OCI-M2 (cell line): ENCODE data around the gene CDV3.
"Not testable (repeated sequence)": the region's sequence is repeated elsewhere in the genome, so short reads cannot be mapped to it uniquely, and the experiment has no call there.

Experiments used
- DNase-seq: peaks from one replicate; lab custom pipeline; 2025; ENCODE audit not compliant: unreplicated experiment; lab: John Stamatoyannopoulos, UW

The CDV3 gene, protein sequence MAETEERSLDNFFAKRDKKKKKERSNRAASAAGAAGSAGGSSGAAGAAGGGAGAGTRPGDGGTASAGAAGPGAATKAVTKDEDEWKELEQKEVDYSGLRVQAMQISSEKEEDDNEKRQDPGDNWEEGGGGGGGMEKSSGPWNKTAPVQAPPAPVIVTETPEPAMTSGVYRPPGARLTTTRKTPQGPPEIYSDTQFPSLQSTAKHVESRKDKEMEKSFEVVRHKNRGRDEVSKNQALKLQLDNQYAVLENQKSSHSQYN

DNA sequence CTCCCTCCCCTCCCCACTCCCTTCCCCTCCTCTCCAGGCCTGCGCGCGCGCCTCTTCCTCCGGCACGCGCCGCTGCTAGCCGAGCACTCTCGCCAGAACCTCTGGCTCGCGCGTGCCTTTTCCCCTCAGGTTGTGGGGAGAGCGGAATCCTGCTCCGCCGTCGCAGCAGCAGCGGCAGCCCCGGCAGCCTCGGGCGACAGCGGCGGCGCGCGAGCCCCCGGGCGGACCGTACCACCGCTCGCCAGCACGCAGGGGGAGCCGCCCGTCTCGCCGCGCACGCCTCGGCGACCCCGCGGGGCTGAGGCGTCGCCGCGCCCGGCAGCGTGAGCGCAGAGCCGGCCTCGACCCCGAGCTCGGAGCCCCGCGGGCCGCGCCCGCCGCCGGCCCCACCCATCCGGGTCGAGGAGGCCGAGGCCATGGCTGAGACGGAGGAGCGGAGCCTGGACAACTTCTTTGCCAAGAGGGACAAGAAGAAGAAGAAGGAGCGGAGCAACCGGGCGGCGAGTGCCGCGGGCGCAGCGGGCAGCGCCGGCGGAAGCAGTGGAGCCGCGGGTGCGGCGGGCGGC lies at the start of gene CDV3:
Gene CDV3, plus strand, starts transcription at position 58 of the 566 bp plus-strand sequence. Its CDS starts 359 bp downstream, at position 417.
- DNase-seq, result no peak

DNA sequence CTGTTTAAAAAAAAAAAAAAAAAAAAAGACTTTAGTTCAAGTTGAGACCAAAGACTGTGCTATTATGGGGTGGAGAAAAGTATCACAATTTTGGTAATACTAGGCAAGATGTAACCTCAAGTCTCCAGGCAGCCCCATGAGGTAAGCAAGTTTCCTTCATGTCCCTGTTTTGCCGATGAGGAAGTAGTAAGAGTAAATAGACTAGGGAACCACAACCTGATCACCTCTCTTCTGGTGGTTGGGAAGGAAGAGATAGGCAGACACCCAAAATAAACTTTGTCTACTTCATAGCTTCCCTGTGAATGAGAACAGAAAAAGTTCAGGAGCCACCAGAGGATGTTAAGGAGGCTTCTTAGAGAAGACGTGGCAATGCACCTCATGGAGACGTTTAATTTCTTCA lies 49.7 kb upstream of the CDV3 start:
- DNase-seq, result not testable (repeated sequence)

DNA sequence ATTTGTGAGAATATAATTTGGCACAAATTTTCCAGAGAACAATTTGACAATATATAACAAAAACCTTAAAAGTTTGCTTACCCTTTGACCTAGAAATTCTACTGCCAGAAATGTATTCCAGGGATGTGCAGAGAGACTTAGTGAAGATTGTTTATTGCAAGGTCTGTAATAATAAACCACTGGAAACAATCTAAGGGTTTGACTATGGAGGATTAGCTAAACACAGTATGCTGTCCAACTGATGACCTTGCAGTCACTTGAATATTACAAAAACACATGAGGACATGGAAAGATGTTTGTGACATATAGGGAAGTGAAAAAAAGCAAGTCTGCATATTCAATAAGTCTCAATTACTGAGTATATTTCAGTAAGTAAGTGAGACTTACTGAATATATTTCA lies 48.1 kb upstream of the CDV3 start:
- DNase-seq, result no peak

DNA sequence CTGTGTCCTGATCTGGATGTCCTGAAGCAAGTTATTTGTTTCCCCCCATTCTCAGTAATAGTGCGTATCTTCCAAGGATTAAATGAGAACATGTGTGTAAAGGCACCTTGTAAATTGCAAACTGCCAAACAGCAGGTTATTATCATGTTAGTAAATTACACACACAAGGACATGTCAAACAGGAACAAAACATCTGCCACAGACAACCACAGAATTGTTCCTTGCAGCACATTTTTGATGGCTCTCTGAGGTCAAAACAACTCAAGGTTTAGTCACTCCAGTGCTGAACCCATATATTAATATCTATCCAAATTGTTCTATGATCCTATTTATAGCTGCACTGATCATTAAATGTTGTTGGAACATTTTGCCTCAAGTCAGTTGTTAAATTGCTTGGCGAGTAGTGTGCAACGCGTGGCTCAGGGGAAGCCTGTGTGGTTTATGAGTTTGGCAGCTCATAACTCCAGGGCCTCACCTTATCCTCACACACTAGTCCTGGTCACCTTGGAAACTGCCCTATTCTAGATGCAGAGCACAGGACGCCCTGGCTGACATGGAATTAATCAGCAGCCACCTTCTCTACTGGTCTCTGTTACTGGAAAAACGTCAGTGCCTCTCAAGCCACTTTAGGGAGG lies 46.3 kb upstream of the CDV3 start:
- no peak for DNase-seq

DNA sequence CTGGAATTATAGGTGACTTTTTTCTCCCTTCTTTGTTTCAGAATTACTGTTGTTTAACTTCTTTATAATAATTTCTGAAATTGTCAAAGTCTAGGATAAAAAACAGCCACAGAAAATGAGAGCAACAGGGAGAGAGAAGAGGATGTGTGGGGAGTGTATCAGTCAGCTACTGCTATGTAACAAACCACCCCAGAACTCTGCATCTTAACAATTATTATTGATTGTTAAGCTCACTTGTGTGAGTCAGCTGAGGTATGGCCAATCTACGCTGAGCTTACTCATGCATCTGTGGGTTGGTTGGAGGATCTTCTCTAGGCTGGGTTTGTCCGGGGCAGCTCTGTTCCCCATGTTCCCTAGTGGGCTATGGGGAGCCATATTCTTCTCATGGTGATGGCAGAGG lies 43.7 kb upstream of the CDV3 start:
- DNase-seq, result no peak

DNA sequence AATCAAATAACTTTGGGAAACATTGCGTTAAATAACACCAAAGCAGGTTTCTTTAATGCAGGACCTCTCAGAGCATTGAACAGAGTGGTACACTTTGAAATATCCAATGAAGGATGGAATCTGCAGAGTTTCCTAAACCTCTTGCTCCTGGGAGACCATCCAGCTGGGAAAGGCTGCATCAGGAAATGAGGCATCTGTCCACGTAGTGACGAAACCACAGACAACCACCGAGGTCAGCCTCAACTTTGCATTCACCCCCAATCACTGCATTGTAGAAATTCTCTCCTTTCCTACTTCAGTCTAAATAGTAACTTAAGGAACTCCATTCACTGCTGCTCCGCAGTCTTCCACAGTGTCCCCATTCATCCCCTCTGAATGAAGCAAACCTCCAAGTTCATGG lies 41.5 kb upstream of the CDV3 start:
- DNase-seq, result no peak

DNA sequence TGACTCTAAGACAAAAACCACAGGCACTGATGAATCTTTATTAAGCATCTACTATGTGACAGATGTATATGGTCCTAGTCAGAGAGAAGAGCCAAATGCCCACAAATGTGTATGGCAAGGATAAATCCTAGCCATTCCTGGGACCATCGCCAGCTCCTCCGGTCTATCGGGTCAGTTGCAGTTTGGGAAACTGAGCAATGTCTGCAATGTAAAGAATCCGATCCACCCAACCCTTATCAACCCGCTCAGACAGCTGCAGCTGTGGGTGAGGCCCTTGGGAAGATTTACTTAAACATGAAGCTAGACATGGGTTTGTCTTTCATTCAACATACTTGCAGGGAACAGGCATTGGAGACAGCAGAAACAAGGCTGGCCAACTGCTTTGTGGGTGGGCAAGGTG lies 40.5 kb upstream of the CDV3 start:
- no peak for DNase-seq

DNA sequence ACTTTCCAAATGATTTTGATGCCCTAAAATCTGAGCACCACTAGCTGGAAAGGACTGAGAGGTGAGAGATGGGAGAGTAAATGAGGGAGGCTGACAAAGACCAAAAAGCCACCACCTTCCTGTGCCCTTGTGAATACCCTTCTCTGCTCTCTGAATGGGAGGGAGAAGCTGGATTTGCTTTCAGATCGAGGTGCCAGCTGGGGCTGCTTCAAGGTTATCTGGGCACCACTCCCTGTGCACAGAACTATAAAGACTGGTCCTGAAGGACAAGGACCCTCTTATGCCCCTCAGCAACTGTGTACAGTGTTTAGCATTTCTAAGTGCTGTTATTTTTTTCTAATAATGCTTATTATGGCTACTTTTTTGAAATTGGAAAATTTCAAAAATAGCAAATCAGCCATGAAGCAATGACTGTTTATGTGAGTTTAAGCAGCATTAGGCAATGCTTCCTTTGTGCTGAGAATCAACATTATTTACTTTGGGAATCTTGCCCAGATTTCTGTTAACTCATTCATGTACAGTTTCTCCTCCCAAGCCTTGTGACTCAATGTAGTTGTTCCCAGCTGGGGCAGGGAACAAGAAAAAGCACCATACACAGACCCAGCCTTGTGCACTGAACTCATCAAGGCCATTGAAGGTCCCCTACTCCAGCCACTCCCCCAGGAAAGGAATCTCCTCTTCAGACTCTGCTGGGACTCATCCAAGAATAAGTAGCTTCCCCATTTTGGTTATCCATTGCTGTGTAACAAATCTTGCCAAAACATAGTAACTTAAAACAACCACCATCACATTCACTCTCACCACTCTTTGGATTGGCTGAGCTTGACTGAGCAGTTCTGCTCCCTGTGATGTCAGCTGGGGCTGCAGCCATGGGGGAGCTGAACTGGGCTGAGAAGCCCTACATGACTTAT lies 37.3 kb upstream of the CDV3 start:
- no peak for DNase-seq

DNA sequence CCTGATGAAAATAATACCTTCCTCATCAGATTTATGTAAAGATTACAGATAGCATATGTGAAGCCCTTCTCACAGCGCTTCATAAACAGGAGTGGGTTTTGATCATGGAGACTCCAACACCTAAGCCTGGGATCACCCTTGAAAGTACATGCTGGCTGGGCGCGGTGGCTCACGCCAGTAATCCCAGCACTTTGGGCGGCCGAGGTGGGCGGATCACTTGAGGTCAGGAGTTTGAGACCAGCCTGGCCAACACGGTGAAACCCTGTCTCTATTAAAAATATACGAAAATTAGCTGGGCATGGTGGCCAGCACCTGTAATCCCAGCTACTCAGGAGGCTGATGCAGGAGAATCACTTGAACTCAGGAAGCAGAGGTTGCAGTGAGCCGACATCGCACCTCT lies 36.4 kb upstream of the CDV3 start:
- DNase-seq, result not testable (repeated sequence)

DNA sequence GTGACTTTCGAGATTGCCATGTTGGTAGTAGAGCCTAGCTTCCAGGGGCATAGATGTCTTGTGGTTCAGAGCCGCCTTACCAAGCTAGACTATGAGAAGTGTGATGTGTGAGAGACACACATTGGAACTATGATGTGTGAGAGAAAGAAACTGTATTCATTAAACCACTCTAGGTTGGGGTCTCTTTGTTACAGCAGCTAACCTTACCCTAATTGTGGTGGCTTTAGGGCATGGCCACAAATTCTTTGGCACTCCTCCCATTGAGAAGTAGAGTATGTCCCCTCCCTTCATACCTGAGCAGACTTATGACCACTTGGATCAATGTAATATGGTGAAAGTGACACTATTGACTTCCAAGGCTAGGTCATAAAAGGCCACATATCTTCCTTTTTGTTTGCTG lies 35.3 kb upstream of the CDV3 start:
- DNase-seq, result no peak

DNA sequence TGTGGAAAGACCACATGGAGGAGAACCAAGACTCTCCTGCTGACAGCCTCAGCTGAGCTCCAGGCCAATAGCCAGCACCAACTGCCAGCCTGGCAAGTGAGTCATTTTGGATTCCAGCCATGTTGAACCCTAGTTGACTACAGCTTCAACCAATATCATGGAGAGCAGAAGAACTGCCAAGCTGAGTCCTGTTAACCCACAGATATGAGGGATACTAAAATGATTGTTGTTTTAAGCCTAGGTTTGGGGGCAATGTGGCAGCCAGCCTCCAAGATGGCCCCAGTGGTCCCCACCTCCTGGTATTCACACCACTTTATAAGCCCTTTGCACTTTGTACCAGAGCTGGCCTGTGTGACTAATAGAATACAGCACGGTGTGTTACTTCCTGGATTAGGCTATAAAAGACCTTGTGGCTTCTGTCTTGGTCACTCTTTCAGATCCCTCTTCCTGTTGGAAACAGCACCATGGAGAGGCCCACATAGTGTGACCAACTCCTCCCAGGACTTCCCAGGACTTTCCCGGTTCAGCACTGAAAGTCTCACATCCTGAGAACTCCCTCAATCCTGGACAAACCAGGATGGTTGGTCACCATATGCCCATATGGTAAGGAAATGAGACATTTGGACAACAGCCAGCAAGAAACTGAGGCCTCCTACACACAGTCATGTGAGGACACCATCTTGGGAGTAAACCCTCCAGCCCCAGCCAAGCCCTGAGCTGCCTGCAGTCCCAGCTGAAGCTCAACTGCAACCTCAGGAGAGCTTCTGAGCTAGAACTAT lies 32.4 kb upstream of the CDV3 start:
- no peak for DNase-seq

DNA sequence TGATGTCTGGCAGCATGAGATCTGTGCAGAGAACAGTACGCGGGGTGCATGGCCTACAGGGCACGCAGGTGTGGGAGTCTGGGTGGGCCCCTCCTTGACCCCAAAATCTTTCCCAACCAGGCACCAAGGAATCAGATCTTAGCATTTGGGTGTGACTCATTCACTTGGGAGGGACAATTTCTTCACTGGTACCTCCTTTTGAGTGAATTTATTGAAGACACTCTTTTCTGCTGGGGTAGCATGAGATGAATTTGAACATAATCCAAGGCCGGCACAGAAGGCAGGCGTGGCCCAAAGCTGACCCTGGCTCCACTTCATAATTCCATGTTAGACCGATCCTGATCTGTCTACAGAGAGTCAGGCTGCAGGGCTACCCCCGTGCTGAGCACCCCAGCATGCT lies 30.6 kb upstream of the CDV3 start:
- DNase-seq, result no peak

DNA sequence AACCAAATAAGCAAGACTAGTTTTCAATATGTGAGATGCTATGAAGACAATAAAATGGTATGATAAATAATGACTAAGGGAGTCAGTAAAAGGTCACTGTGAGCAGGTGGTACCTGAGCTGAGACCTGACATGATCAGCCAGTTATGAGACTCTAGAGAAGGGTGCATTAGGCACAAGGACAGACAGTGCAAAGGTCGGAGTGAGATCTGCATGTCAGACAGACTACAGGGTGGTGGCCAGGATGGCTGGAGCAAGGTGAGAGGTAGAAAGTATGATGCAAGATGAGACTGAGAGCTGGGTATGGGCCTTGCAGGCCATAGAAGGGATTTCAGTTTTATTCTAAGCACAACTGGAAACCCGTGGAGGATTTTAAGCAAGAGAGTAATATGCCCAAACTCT lies 28.5 kb upstream of the CDV3 start:
- DNase-seq, result not testable (repeated sequence)

DNA sequence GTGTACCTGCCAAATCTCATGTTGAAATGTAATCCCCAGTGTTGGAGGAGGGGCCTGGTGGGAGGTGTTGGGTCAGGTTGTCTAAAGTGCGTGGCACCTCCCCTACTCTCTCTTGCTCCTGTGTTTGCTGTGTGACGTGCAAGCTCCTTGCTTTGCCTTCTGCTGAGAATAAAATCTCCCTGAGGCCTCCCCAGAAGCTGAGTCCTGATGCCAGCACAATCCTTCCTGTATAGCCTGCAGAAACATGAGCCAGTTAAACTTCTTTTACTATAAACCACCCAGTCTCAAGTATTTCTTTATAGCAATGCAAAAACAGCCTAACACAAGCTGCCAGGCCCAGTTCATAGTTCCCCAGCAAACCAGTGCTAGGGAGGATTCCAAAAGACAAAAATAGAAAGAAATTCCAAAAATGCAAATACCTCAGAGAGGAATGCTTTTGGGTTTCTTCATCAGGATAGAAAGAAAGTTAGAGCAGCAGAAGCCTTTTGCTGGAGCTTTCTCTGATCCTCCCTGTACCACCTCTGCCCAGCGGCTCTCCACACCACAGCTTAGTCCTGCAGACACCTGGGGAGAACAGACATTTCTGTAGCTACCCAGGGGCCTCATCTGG lies 25.9 kb upstream of the CDV3 start:
- no peak for DNase-seq

DNA sequence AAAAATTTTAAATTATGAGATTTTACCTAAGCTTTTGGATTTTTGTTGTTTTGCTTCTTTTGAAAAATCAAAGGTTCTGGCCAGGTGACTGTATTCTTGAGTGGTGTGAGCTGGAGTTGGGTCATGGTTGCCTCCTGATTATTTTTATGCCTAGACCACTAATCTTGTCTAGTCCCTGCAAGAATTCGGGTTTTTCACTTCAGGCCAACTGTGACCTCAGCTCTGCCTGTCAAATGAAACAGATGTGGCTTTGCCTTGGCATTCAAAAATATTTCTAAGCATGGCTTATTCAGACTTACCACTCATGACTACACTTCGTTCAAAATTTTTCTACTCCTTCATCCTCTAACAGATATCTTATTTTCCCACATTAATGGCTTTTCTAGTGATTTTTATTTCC lies 25.4 kb upstream of the CDV3 start:
- no peak for DNase-seq

DNA sequence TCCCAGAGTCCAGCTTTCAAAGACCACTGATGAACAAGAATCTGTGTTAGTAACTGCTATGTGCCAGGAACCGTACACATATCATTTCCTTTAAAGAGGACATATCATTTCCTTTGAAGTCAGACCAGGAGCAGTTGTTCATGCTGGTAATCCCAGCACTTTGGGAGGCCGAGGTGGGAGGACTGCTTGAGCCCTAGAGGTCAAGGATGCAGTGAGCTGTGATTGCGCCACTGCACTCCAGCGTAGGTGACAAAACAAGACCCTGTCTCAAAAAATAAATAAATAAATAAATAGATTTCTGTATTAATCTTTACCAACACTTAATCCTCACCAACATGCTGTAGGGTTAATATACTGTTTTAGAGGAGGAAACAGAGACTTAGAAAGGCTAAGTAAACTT lies 23.9 kb upstream of the CDV3 start:
- no peak for DNase-seq

DNA sequence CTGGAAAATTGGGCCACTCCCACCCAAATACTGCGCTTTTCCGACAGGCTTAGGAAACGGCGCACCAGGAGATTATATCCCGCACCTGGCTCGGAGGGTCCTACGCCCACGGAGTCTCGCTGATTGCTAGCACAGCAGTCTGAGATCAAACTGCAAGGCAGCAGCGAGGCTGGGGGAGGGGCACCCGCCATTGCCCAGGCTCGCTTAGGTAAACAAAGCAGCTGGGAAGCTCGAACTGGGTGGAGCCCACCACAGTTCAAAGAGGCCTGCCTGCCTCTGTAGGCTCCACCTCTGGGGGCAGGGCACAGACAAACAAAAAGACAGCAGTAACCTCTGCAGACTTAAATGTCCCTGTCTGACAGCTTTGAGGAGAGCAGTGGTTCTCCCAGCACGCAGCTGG lies 21.9 kb upstream of the CDV3 start:
- DNase-seq, result not testable (repeated sequence)

DNA sequence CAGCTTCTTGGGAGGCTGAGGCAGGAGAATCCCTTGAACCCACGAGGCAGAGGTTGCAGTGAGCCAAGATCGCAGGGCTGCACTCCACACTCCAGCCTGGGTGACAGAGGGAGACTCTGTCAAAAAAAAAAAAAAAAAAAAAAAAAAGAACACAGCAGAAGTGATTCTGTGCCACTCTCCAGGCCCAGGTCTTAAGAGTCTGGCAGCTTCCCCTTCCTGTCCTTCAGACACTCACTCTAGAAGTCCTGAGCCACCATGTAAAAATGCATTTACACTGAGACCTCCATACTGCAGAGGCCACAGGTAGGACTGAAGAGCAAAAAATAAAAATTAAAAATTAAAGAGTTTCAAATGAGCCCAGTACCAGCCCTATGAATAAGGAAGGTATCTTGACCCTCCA lies 11.8 kb upstream of the CDV3 start:
- no peak for DNase-seq

DNA sequence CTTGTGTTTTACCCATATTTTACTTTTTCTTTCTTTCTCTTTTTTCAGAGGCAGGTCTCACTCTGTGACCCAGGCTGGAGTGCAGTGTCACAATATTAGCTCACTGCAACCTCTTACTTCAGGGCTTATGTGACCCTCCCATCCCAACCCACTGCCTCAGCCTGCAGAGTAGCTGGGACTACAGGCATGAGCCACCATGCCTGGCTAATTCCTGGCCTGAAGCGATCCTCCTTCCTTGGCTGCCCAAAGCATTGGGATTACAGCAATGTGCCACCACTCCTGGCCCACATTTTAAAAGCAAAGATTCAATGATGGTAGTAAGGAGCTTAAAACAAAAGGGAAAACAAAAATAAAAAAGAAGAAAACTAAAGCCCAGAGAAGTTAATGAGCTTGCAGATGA lies 11.1 kb upstream of the CDV3 start:
- DNase-seq, result no peak

DNA sequence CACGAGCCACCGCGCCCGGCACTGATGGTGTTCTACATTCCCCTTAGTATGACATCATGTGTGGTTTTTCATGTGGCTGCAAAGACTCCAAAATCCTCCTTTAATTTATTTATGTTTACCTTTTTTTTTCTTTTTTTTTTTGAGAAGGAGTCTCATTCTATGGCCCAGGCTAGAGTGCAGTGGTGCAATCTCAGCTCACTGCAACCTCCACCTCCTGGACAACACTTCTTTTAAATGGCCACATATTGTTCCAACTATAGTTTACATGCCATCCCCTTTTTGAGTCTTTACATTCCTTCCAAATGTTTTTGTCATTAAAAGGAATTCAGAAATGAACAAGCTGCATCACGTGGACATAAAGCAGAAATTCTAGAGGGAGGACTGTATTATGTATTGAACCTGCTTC lies 10.3 kb upstream of the CDV3 start:
- DNase-seq, result no peak

DNA sequence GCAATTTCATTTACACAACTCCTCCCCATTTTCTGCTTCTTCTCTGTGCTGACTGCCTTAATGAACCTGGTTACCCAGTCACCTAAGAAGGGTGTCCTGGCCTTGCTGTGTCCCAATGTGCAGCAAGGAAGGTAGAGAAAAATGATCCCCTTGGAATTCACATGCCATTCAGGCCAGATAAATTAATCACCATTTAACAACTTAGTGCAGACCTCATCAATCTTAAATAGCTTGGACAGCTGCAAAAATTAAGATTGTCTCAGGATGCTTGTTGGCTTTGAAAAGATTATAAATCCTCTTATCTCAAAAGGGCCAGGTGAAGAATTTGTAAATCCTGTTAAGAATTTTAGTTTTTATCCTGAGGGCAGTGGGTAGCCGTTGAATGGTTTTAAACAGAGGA lies 9.7 kb upstream of the CDV3 start:
- no peak for DNase-seq
